HCT116 (cell line): ENCODE data around the gene SRGAP3. TPM values are rescaled to one million over a fixed set of nuclear protein-coding genes. Genes with fewer than 3 reads are reported as not detected.

Experiments
- ATAC-seq: fragments of 200-7000 bp; cut with Tn5 transposase; 2 replicates; pipeline ENCODE4 v1.9.1; 2020; ENCODE audit warnings: mild to moderate bottlenecking, moderate library complexity
- BruUV-seq: library from RNA; stranded (reverse); fragments of 400-500 nt; replicated peaks from 2 replicates; lab custom pipeline; 2021; lab: Mats Ljungman, UMichigan
- CTCF ChIA-PET: fragments of 300-600 bp; sonication (Branson Sonifier 250); formaldehyde crosslinking; loops from one replicate; lab custom pipeline; 2021; ENCODE audit warnings: antibody characterized with exemption; lab: Charles Lee
- POLR2A ChIA-PET: fragments of 300-600, 350-600 bp; sonication (Branson Sonifier 250); formaldehyde crosslinking; loops from one replicate; lab custom pipeline; 2021; ENCODE audit warnings: antibody characterized with exemption; lab: Charles Lee
- RAD21 ChIA-PET, 2 experiments: fragments of 300-600 bp; sonication (Branson Sonifier 250); formaldehyde crosslinking; loops; one replicate each; lab custom pipeline; 2023; ENCODE audit warnings: low total read pairs in 2 of 2; ENCODE audit not compliant: uncharacterized antibody in 2 of 2, unreplicated experiment in 2 of 2, low non-redundant PET in 1 of 2; lab: Charles Lee
- DNase-seq: peaks from one replicate; pipeline ENCODE4 v3.0.0-alpha.2; 2010; ENCODE audit warnings: low read depth, low spot score
- H2AFZ ChIP-seq: fragments of 200-600 bp; shearing (Covaris generic), sonication (generic); 2 replicates; pipeline ENCODE4 v1.6.1; 2017; ENCODE audit warnings: low read depth, mixed run types, mixed read lengths, antibody characterized with exemption, low read length; ENCODE audit not compliant: poor library complexity, severe bottlenecking
- H3K27ac ChIP-seq: 2 replicates; pipeline ENCODE4 v1.5.1; 2012; ENCODE audit warnings: low read depth, low read length
- H3K27me3 ChIP-seq: fragments of 200-600 bp; sonication (generic); 2 replicates; pipeline ENCODE4 v1.6.1; 2016; ENCODE audit warnings: mixed run types, low read length, mixed read lengths; ENCODE audit not compliant: insufficient read depth
- H3K36me3 ChIP-seq, 2 experiments: fragments of 200-500 bp in 1 of 2; fragments of 200-600 bp in 1 of 2; sonication (Bioruptor generic) in 1 of 2; sonication (generic) in 1 of 2; 2 replicates each; pipeline versions ENCODE4 v1.5.1 to v1.6.1; 2014 to 2016; ENCODE audit warnings: low read length in 2 of 2, inconsistent platforms in 1 of 2, mixed read lengths in 1 of 2, mixed run types in 1 of 2; ENCODE audit not compliant: insufficient read depth in 2 of 2, control insufficient read depth in 1 of 2
- H3K4me1 ChIP-seq, 2 experiments: fragments of 200-600 bp in 1 of 2; sonication (generic) in 1 of 2; 2 replicates each; pipeline versions ENCODE4 v1.5.1 to v1.6.1; 2012 to 2017; ENCODE audit warnings: low read length in 2 of 2, inconsistent platforms in 1 of 2, mild to moderate bottlenecking in 1 of 2, mixed read lengths in 1 of 2, mixed run types in 1 of 2, moderate library complexity in 1 of 2; ENCODE audit not compliant: insufficient read depth in 2 of 2, control insufficient read depth in 1 of 2
- H3K4me2 ChIP-seq: fragments of 200-600 bp; sonication (generic); 2 replicates; pipeline ENCODE4 v1.6.1; 2017; ENCODE audit warnings: mixed run types, low read length, mixed read lengths
- H3K4me3 ChIP-seq, 2 experiments: fragments of 200-600 bp in 1 of 2; sonication (generic) in 1 of 2; replicated peaks in 1 of 2; 2 replicates each; pipeline ENCODE4 v1.5.1; 2011 to 2016; ENCODE audit warnings: low read length in 2 of 2, control low read depth in 1 of 2, low read depth in 1 of 2, mild to moderate bottlenecking in 1 of 2, mixed read lengths in 1 of 2, mixed run types in 1 of 2
- H3K79me2 ChIP-seq: fragments of 200-600 bp; sonication (generic); 2 replicates; pipeline ENCODE4 v1.6.1; 2017; ENCODE audit warnings: mild to moderate bottlenecking, mixed run types, low read length, moderate library complexity, mixed read lengths; ENCODE audit not compliant: insufficient read depth
- H3K9ac ChIP-seq: fragments of 200-600 bp; sonication (generic); 2 replicates; pipeline ENCODE4 v1.6.1; 2016; ENCODE audit warnings: low read length, mixed read lengths
- H3K9me2 ChIP-seq: fragments of 200-600 bp; sonication (generic), shearing (Covaris generic); 2 replicates; pipeline ENCODE4 v1.6.1; 2017; ENCODE audit warnings: mixed run types, mild to moderate bottlenecking, moderate library complexity; ENCODE audit not compliant: insufficient read depth
- H3K9me3 ChIP-seq, 2 experiments: fragments of 200-500 bp in 1 of 2; fragments of 200-600 bp in 1 of 2; sonication (Bioruptor generic) in 1 of 2; sonication (generic) in 1 of 2; 2 replicates each; pipeline ENCODE4 v1.6.1; 2014 to 2017; ENCODE audit warnings: low read length in 2 of 2, mixed read lengths in 2 of 2, inconsistent platforms in 1 of 2, low read depth in 1 of 2, mild to moderate bottlenecking in 1 of 2, mixed run types in 1 of 2, moderate library complexity in 1 of 2; ENCODE audit not compliant: control insufficient read depth in 1 of 2, insufficient read depth in 1 of 2
- H4K20me1 ChIP-seq: fragments of 200-600 bp; sonication (generic), shearing (Covaris generic); 2 replicates; pipeline ENCODE4 v1.6.1; 2017; ENCODE audit warnings: mixed run types, mild to moderate bottlenecking, moderate library complexity; ENCODE audit not compliant: insufficient read depth
- ELF1 ChIP-seq: IDR thresholded peaks from 2 replicates; pipeline ENCODE4 v1.6.1; 2012; ENCODE audit warnings: low read depth, borderline replicate concordance
- FOSL1 ChIP-seq: IDR thresholded peaks from 2 replicates; pipeline ENCODE4 v1.6.1; 2012; ENCODE audit warnings: low read depth
- JUND ChIP-seq: IDR thresholded peaks from 2 replicates; pipeline ENCODE4 v1.6.1; 2012
- POLR2A ChIP-seq: IDR thresholded peaks from 2 replicates; pipeline ENCODE4 v1.7.0; 2011; ENCODE audit warnings: borderline replicate concordance; ENCODE audit not compliant: insufficient read depth, insufficient read length; ENCODE audit errors: extremely low read depth
- POLR2AphosphoS5 ChIP-seq: IDR thresholded peaks from 2 replicates; pipeline ENCODE4 v1.6.1; 2011; ENCODE audit warnings: mild to moderate bottlenecking, low read depth, low read length, moderate library complexity
- SIN3A ChIP-seq: IDR thresholded peaks from 2 replicates; pipeline ENCODE4 v1.6.1; 2012; ENCODE audit warnings: low read depth
- TCF7L2 ChIP-seq: IDR thresholded peaks from 2 replicates; pipeline ENCODE4 v1.7.0; 2011; ENCODE audit warnings: borderline replicate concordance, inconsistent platforms; ENCODE audit not compliant: insufficient read depth, insufficient read length; ENCODE audit errors: extremely low read depth
- ZNF274 ChIP-seq: fragments of 200-500 bp; sonication (Bioruptor generic); IDR thresholded peaks from 2 replicates; pipeline ENCODE4 v1.6.1; 2014; ENCODE audit warnings: mild to moderate bottlenecking, low read depth, low read length, inconsistent platforms
- intact Hi-C: fragments of 100-400 bp; cut with micrococcal nuclease; formaldehyde crosslinking; loops from 2 replicates; pipeline ENCODE4 v1.10.0; 2022
- total RNA-seq: library from RNA; stranded (reverse); gene quantifications from one replicate; pipeline ENCODE4 v1.2.1, GENCODE V29; 2021; ENCODE audit not compliant: unreplicated experiment
- TF ChIP-seq, protein P1 (sequence below): IDR thresholded peaks from 2 replicates; pipeline ENCODE4 v1.6.1; 2011; ENCODE audit warnings: mild to moderate bottlenecking, low read length, moderate library complexity; ENCODE audit not compliant: insufficient replicate concordance; ENCODE audit errors: extremely low read depth

The SRGAP3 gene
- total RNA-seq, 1 experiment from 2014 or later, result 8.3 TPM

- no peaks in the 10 kb centered on the region for H3K79me2 ChIP-seq
- no peak overlapping the region for H3K9ac ChIP-seq
- ChIA-PET POLR2A (no interaction called here), CTCF (no interaction called here), RAD21 (no interaction called here)
- H3K9me3 ChIP-seq, result no peaks in the 10 kb centered on the region
- TF ChIP-seq JUND (no peak), POLR2A (no peak), SIN3A (no peak), ZNF274 (no peak), TCF7L2 (no peak), FOSL1 (no peak), ELF1 (no peak), POLR2AphosphoS5 (no peak)
- TF ChIP-seq, protein P1, sequence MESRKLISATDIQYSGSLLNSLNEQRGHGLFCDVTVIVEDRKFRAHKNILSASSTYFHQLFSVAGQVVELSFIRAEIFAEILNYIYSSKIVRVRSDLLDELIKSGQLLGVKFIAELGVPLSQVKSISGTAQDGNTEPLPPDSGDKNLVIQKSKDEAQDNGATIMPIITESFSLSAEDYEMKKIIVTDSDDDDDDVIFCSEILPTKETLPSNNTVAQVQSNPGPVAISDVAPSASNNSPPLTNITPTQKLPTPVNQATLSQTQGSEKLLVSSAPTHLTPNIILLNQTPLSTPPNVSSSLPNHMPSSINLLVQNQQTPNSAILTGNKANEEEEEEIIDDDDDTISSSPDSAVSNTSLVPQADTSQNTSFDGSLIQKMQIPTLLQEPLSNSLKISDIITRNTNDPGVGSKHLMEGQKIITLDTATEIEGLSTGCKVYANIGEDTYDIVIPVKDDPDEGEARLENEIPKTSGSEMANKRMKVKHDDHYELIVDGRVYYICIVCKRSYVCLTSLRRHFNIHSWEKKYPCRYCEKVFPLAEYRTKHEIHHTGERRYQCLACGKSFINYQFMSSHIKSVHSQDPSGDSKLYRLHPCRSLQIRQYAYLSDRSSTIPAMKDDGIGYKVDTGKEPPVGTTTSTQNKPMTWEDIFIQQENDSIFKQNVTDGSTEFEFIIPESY, result no peak
- no TSS peak for BruUV-seq
- no peak overlapping the region for H3K4me3 ChIP-seq
- no peaks in the 10 kb centered on the region for H4K20me1 ChIP-seq
- H3K27ac ChIP-seq, result no peak overlapping the region
- ATAC-seq, result no peak
- peaks cover 0 to 4% of the 10 kb centered on the region in 2 experiments; a peak in 2 of 4 replicates for H3K4me1 ChIP-seq
- H3K27me3 ChIP-seq, result peaks cover 4% of the 10 kb centered on the region; the same call in 1 of the 2 replicates
- H2AFZ ChIP-seq, result no peak overlapping the region
- no peaks in the 10 kb centered on the region for H3K36me3 ChIP-seq
- no peaks in the 10 kb centered on the region for H3K9me2 ChIP-seq
- no peak for DNase-seq
- intact Hi-C loops, result no loop called here
- H3K4me2 ChIP-seq, result no peak overlapping the region
Measured at GRCh38 chr3:9193633-9194195, 55.7 kb downstream of the SRGAP3 start.
